Keratinocyte (primary cell): ENCODE data around the gene PRKN. TPM values are rescaled to one million over a fixed set of nuclear protein-coding genes. Genes with fewer than 3 reads are reported as not detected.

Experiments used
- DNase-seq: peaks from one replicate; pipeline ENCODE4 v3.0.0-alpha.2; 2011; ENCODE audit warnings: low read depth, missing footprints, low spot score
- FAIRE-seq: peaks from 2 replicates; lab custom pipeline; 2011; peaks lifted over from hg19 to GRCh38; lab: Jason Lieb, UNC
- H2AFZ ChIP-seq: 2 replicates; pipeline ENCODE4 v1.6.0; 2012; ENCODE audit warnings: low read length, control low read depth, inconsistent platforms; ENCODE audit not compliant: control insufficient read depth
- H3K27ac ChIP-seq: 2 replicates; pipeline ENCODE4 v1.5.1; 2011; ENCODE audit warnings: low read length; ENCODE audit not compliant: control insufficient read depth, insufficient read depth
- H3K27me3 ChIP-seq: 3 replicates; pipeline ENCODE4 v1.6.0; 2011; ENCODE audit warnings: low read length; ENCODE audit not compliant: control insufficient read depth, insufficient read depth; ENCODE audit errors: extremely low read depth
- H3K36me3 ChIP-seq, 2 experiments: 2 replicates in 1 of 2; 3 replicates in 1 of 2; pipeline ENCODE4 v1.5.1; 2011; ENCODE audit warnings: low read length in 2 of 2, mild to moderate bottlenecking in 1 of 2; ENCODE audit not compliant: control insufficient read depth in 2 of 2, insufficient read depth in 2 of 2; ENCODE audit errors: extremely low read depth in 1 of 2
- H3K4me1 ChIP-seq: 3 replicates; pipeline ENCODE4 v1.5.1; 2011; ENCODE audit warnings: low read length; ENCODE audit not compliant: control insufficient read depth, insufficient read depth; ENCODE audit errors: extremely low read depth
- H3K4me2 ChIP-seq: 3 replicates; pipeline ENCODE4 v1.6.0; 2011; ENCODE audit warnings: low read depth, low read length; ENCODE audit not compliant: control insufficient read depth, insufficient read depth; ENCODE audit errors: extremely low read depth
- H3K4me3 ChIP-seq, 3 experiments: fragments of 200-600 bp in 1 of 3; sonication (generic) in 1 of 3; 2 replicates in 2 of 3; 3 replicates in 1 of 3; pipeline ENCODE4 v1.5.1; 2011 to 2016; ENCODE audit warnings: low read length in 3 of 3, mild to moderate bottlenecking in 3 of 3, control low read depth in 2 of 3, inconsistent platforms in 1 of 3, low read depth in 1 of 3, mixed read lengths in 1 of 3, mixed run types in 1 of 3, moderate library complexity in 1 of 3; ENCODE audit not compliant: control insufficient read depth in 2 of 3, insufficient read depth in 2 of 3; ENCODE audit errors: extremely low read depth in 1 of 3
- H3K79me2 ChIP-seq: 2 replicates; pipeline ENCODE4 v1.6.0; 2012; ENCODE audit warnings: low read length; ENCODE audit not compliant: control insufficient read depth, insufficient read depth
- H3K9ac ChIP-seq: 3 replicates; pipeline ENCODE4 v1.6.0; 2011; ENCODE audit warnings: low read length; ENCODE audit not compliant: control insufficient read depth, insufficient read depth; ENCODE audit errors: extremely low read depth
- H3K9me1 ChIP-seq: 3 replicates; pipeline ENCODE4 v1.6.0; 2011; ENCODE audit warnings: low read length; ENCODE audit not compliant: control insufficient read depth, insufficient read depth; ENCODE audit errors: extremely low read depth
- H3K9me3 ChIP-seq: 2 replicates; pipeline ENCODE4 v1.5.1; 2012; ENCODE audit warnings: low read depth, low read length; ENCODE audit not compliant: control insufficient read depth
- H4K20me1 ChIP-seq: 3 replicates; pipeline ENCODE4 v1.6.0; 2011; ENCODE audit warnings: low read length; ENCODE audit not compliant: control insufficient read depth, insufficient read depth; ENCODE audit errors: extremely low read depth
- CTCF ChIP-seq, 3 experiments: IDR thresholded peaks in 1 of 3; conservative IDR thresholded peaks in 1 of 3; optimal IDR thresholded peaks in 1 of 3; 2 replicates in 2 of 3; 3 replicates in 1 of 3; pipeline versions ENCODE3 to v1.5.1; 2011; ENCODE audit warnings: low read length in 3 of 3, mild to moderate bottlenecking in 3 of 3, moderate library complexity in 2 of 3, control low read depth in 1 of 3, inconsistent platforms in 1 of 3; ENCODE audit not compliant: insufficient read depth in 2 of 3; ENCODE audit errors: extremely low read depth in 1 of 3
- EZH2 ChIP-seq: IDR thresholded peaks from one replicate; pipeline ENCODE4 v1.6.1; 2012; ENCODE audit warnings: inconsistent platforms, mild to moderate bottlenecking, low read length, moderate library complexity
- dilution Hi-C: fragments of 300-500 bp; cut with MboI; formaldehyde crosslinking; loops from one replicate; pipeline ENCODE4 v1.7.0; 2020; ENCODE audit warnings: low sequenced_read_pairs; ENCODE audit not compliant: extremely low pct_ligation_motif_present
- polyA plus RNA-seq, 5 experiments: library from polyadenylated mRNA; depleted of rRNA in 3 of 5; stranded (reverse) in 3 of 5; stranded (forward) in 1 of 5; unstranded in 1 of 5; fragments of >200 nt; gene quantifications; 1 replicate in 1 of 5; 2 replicates in 3 of 5; 3 replicates in 1 of 5; pipeline versions ENCODE4 v1.2.1 to v1.2.3, GENCODE V29; 2011 to 2012; ENCODE audit warnings: missing spikeins in 2 of 5, low read depth in 1 of 5, low replicate concordance in 1 of 5

PRKN gene
- polyA plus RNA-seq, 1 donor (not counting 4 experiments of a cell fraction or from before 2014, with no cell fraction given) = 0.67 TPM

GRCh38 chr6:162389343-162390085, 338.1 kb downstream of the PRKN start:
- H2AFZ ChIP-seq = no peak overlapping the region
- dilution Hi-C loops = no loop called here
- FAIRE-seq (no peak), DNase-seq (no peak)
- no peak for TF ChIP-seq EZH2
- TF ChIP-seq CTCF (optimal IDR thresholded peaks at IDR 0.05 in 1 of 3, IDR thresholded peaks at IDR 0.05 in 1 of 3, conservative IDR thresholded peaks at IDR 0.05 in 1 of 3; ENCODE audit: extremely low read depth in 1 of 3, insufficient read depth in 2 of 3, low read length in 3 of 3) = no peak
- H4K20me1 ChIP-seq = no peaks in the 10 kb centered on the region
- H3K9me1 ChIP-seq = no peaks in the 10 kb centered on the region
- H3K36me3 ChIP-seq = no peaks in the 10 kb centered on the region
- no peak overlapping the region for H3K9ac ChIP-seq
- H3K27me3 ChIP-seq = no peaks in the 10 kb centered on the region
- H3K4me2 ChIP-seq = no peak overlapping the region
- no peaks in the 10 kb centered on the region for H3K9me3 ChIP-seq
- H3K79me2 ChIP-seq = no peaks in the 10 kb centered on the region
- no peaks in the 10 kb centered on the region for H3K4me1 ChIP-seq
- H3K27ac ChIP-seq = no peak overlapping the region
- H3K4me3 ChIP-seq = no peak overlapping the region

GRCh38 chr6:162388383-162388777, 339.2 kb downstream of the PRKN start:
- dilution Hi-C loops = no loop called here
- Histone ChIP-seq H3K36me3 (no peaks in the 10 kb centered on the region), H3K9me1 (no peaks in the 10 kb centered on the region), H3K4me2 (no peak overlapping the region), H4K20me1 (no peaks in the 10 kb centered on the region), H3K27me3 (no peaks in the 10 kb centered on the region), H3K4me1 (no peaks in the 10 kb centered on the region), H2AFZ (no peak overlapping the region), H3K79me2 (no peaks in the 10 kb centered on the region), H3K9me3 (no peaks in the 10 kb centered on the region), H3K27ac (no peak overlapping the region), H3K4me3 (no peak overlapping the region), H3K9ac (no peak overlapping the region)
- TF ChIP-seq CTCF (optimal IDR thresholded peaks at IDR 0.05 in 1 of 3, IDR thresholded peaks at IDR 0.05 in 1 of 3, conservative IDR thresholded peaks at IDR 0.05 in 1 of 3; ENCODE audit: extremely low read depth in 1 of 3, insufficient read depth in 2 of 3, low read length in 3 of 3) = no peak
- no peak for TF ChIP-seq EZH2
- DNase-seq = no peak
- no peak for FAIRE-seq
